ENCODE data around the gene LIMS2. TPM values are rescaled to one million over a fixed set of nuclear protein-coding genes. Genes with fewer than 3 reads are reported as not detected.

The LIMS2 gene
- total RNA-seq, 2 experiments from 2014 or later, result 6.1 to 7.0 TPM

DNA sequence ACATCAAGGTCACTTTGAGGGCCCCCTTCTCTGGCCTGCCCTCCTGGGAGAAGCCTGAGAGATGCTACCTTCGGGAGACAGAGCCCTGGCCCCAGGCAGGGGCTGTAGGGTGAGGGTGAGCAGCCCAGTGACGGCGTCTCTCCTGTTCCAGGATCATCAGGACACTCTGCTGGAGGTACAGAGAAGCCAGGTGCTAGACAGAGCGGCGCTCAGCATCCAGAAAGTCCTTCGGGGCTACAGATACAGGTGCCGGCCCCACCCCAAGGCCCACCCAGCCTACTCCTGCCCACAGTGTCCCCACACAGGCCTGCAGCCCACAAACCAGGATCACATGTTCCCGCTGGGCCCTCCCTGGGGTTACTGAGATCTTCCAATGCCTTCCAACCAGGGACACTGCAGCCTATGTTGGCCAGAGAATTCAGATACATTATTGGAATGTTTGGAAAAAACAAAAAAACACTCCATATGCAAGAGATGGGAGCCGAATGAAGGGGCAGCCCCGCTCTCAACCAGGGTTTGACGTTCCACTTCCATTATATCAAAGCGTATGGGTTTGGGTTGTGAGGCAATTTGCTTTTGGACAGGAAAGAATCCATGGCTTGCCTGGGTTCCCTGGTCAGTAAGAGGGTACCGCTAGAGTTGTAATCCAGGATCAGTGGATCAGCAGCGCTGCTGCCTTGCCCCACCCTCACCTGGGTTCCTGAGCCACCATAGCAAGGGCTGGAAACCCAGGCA lies 78.9 kb downstream of the LIMS2 start:
- H3K27me3 Mint-ChIP-seq, result no peaks in the 10 kb centered on the region
- no peaks in the 10 kb centered on the region for H3K36me3 Mint-ChIP-seq (ENCODE audit: low read depth)
- TF ChIP-seq, protein P1, sequence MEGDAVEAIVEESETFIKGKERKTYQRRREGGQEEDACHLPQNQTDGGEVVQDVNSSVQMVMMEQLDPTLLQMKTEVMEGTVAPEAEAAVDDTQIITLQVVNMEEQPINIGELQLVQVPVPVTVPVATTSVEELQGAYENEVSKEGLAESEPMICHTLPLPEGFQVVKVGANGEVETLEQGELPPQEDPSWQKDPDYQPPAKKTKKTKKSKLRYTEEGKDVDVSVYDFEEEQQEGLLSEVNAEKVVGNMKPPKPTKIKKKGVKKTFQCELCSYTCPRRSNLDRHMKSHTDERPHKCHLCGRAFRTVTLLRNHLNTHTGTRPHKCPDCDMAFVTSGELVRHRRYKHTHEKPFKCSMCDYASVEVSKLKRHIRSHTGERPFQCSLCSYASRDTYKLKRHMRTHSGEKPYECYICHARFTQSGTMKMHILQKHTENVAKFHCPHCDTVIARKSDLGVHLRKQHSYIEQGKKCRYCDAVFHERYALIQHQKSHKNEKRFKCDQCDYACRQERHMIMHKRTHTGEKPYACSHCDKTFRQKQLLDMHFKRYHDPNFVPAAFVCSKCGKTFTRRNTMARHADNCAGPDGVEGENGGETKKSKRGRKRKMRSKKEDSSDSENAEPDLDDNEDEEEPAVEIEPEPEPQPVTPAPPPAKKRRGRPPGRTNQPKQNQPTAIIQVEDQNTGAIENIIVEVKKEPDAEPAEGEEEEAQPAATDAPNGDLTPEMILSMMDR (IDR thresholded peaks at IDR 0.05), result no peak
- no peak overlapping the region for H3K27ac Mint-ChIP-seq
- intact Hi-C loops (cut with DNase I, micrococcal nuclease), result no loop called here
- H3K4me1 Mint-ChIP-seq (ENCODE audit: low read depth), result peaks cover 11% of the 10 kb centered on the region
- H3K4me3 Mint-ChIP-seq, result no peak overlapping the region
- POLR2A ChIA-PET, result no interaction called here
- DNase-seq (no peak), ATAC-seq (ENCODE audit: poor library complexity) (no peak)
- Histone ChIP-seq H3K9me3 (ENCODE audit: control insufficient read depth in 1 of 2, insufficient read depth in 1 of 2, low read length in 2 of 2) (no peaks in the 10 kb centered on the region), H3K36me3 (ENCODE audit: insufficient read depth, low read length) (no peaks in the 10 kb centered on the region), H3K4me3 (ENCODE audit: low read length) (no peak overlapping the region), H3K4me1 (ENCODE audit: insufficient read depth, low read length) (peaks cover 3% of the 10 kb centered on the region), H3K27ac (ENCODE audit: low read depth in 1 of 2, low read length in 2 of 2) (no peak overlapping the region), H3K27me3 (ENCODE audit: control insufficient read depth in 1 of 2, insufficient read depth in 2 of 2, low read length in 2 of 2) (no peaks in the 10 kb centered on the region)
- CTCF ChIA-PET, result no interaction called here
- H3K9me3 Mint-ChIP-seq, result no peaks in the 10 kb centered on the region

DNA sequence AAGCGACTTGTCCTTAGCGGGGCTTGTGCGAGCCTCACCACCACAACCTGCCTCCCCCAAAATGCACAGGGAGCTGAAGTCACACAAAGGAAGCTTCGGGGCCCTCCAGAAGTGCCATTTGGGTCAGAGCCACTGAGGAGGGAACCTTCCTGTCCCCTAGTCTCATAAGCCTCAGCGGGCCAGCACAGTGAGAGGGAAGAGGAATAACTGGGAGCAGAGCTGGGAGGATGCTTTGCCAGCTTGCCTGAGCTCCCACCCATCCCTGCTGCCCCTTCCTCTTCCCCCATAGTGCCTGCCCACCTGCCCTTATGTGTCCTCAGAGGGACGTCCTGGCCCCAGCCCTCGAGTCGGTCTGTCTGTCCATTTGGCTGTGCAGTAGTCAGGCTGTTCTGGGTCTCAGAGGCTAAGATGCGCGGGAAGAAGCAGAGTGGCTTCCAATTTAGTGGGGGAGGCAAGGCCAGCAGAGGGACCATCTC lies 81.2 kb downstream of the LIMS2 start:
- Mint-ChIP-seq H3K4me3 (no peak overlapping the region), H3K36me3 (ENCODE audit: low read depth) (no peaks in the 10 kb centered on the region), H3K27ac (no peak overlapping the region), H3K27me3 (no peaks in the 10 kb centered on the region), H3K4me1 (ENCODE audit: low read depth) (peaks cover 16% of the 10 kb centered on the region), H3K9me3 (no peaks in the 10 kb centered on the region)
- no peak for DNase-seq
- ChIA-PET POLR2A (interaction anchor here (0.6 to 1.3 kb wide), 2 partner anchors 80 to 108 kb away, joined by 3 read pairs; no protein-coding TSS in a partner anchor), CTCF (no interaction called here)
- TF ChIP-seq, protein P1 (IDR thresholded peaks at IDR 0.05), result no peak
- no peaks in the 10 kb centered on the region for H3K36me3 ChIP-seq (ENCODE audit: insufficient read depth, low read length)
- H3K9me3 ChIP-seq (ENCODE audit: control insufficient read depth in 1 of 2, insufficient read depth in 1 of 2, low read length in 2 of 2), result no peaks in the 10 kb centered on the region
- H3K4me3 ChIP-seq (ENCODE audit: low read length), result no peak overlapping the region
- ATAC-seq (ENCODE audit: poor library complexity), result no peak
- no peak overlapping the region for H3K27ac ChIP-seq (ENCODE audit: low read depth in 1 of 2, low read length in 2 of 2)
- intact Hi-C loops (cut with DNase I, micrococcal nuclease), result no loop called here
- peaks cover 5% of the 10 kb centered on the region for H3K4me1 ChIP-seq (ENCODE audit: insufficient read depth, low read length)
- no peaks in the 10 kb centered on the region for H3K27me3 ChIP-seq (ENCODE audit: control insufficient read depth in 1 of 2, insufficient read depth in 2 of 2, low read length in 2 of 2)

DNA sequence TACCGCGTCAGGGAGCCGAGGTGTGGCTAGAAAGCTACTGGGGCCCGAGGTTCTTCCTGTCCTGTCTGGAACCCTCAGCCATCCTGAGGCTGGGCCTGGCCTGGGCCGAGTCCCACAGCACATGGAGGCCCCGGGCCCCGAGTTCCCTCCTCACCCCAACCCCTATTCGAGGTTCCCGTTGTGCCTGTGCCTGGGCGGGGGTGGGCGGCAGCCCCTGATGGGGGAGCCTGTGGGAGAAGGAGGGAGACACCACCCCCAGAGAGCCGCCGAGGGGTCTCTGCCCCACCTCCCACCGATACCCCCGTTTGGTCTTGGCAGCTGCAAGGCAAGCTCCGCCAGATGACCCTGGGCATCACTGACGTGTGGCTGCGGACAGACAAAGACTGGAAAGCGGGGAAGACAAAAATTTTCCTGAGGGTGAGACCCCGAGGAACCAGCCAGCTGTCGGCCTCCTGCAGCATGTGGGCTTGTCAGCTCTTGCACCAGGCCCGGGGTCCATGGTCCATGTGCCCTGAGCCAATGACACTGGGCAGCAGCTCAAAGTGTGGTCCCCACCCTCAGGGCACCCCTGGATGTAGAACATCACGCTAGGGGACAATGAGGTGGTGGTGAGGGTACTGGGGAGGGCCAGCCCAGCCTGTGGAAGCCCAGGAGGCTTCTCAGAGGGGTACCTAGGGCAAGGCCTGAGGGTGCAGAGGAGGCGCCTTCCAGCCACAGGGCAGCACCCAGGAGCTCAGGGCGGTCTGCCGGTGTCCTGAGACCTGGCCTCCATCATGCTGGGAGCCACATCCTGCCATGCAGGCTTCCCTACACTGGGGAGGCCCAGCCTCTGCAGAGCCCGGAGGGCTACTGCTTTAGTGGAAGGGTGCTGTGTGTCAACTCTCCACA lies 81.9 kb downstream of the LIMS2 start:
- Mint-ChIP-seq H3K27ac (no peak overlapping the region), H3K9me3 (no peaks in the 10 kb centered on the region), H3K4me3 (no peak overlapping the region), H3K4me1 (ENCODE audit: low read depth) (peaks cover 16% of the 10 kb centered on the region), H3K36me3 (ENCODE audit: low read depth) (no peaks in the 10 kb centered on the region), H3K27me3 (no peaks in the 10 kb centered on the region)
- no peaks in the 10 kb centered on the region for H3K36me3 ChIP-seq (ENCODE audit: insufficient read depth, low read length)
- H3K27me3 ChIP-seq (ENCODE audit: control insufficient read depth in 1 of 2, insufficient read depth in 2 of 2, low read length in 2 of 2), result no peaks in the 10 kb centered on the region
- CTCF ChIA-PET, result no interaction called here
- intact Hi-C loops (cut with DNase I, micrococcal nuclease), result no loop called here
- POLR2A ChIA-PET, result interaction anchor here (0.8 to 1.3 kb wide), 2 partner anchors 21 to 109 kb away, joined by 3 read pairs; no protein-coding TSS in a partner anchor
- TF ChIP-seq, protein P1 (IDR thresholded peaks at IDR 0.05), result no peak
- H3K4me1 ChIP-seq (ENCODE audit: insufficient read depth, low read length), result peaks cover 5% of the 10 kb centered on the region
- H3K4me3 ChIP-seq (ENCODE audit: low read length), result no peak overlapping the region
- no peak overlapping the region for H3K27ac ChIP-seq (ENCODE audit: low read depth in 1 of 2, low read length in 2 of 2)
- no peak for ATAC-seq (ENCODE audit: poor library complexity)
- H3K9me3 ChIP-seq (ENCODE audit: control insufficient read depth in 1 of 2, insufficient read depth in 1 of 2, low read length in 2 of 2), result no peaks in the 10 kb centered on the region
- DNase-seq, result no peak
